OCI-LY3 (cell line): ENCODE results near the gene NRXN3.

Experiments
- EZH2phosphoT487 ChIP-seq: fragments of 200-600 bp; shearing (Covaris generic); IDR thresholded peaks from 2 replicates; pipeline ENCODE4 v1.6.1; 2018; ENCODE audit warnings: antibody characterized with exemption, mixed run types, low read depth
- TF ChIP-seq, protein P1 (sequence below): fragments of 200-600, 300-600 bp; sonication (generic); IDR thresholded peaks from 2 replicates; pipeline ENCODE4 v1.5.1; 2014; ENCODE audit warnings: antibody characterized with exemption, low read length, low read depth

DNA sequence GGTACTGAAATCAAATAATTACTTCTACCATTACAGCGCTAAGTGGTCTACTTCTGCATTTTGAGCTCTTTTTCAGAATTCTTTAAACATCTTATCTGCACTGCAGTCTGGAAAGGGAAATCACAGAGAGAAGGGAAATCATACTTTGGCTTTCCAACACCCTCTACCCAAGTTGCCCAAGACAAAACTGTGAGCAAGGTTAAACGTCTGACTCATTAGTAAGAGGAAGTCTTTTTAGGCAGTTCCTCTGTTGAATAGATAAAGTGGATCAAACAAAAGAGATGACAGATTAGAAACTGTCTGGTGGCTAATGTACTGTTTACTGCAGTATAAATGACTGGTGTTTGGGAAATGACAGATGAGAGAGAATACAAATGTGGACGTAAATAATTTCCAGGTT is 858.1 kb downstream of the NRXN3 start:
- TF ChIP-seq, protein P1, sequence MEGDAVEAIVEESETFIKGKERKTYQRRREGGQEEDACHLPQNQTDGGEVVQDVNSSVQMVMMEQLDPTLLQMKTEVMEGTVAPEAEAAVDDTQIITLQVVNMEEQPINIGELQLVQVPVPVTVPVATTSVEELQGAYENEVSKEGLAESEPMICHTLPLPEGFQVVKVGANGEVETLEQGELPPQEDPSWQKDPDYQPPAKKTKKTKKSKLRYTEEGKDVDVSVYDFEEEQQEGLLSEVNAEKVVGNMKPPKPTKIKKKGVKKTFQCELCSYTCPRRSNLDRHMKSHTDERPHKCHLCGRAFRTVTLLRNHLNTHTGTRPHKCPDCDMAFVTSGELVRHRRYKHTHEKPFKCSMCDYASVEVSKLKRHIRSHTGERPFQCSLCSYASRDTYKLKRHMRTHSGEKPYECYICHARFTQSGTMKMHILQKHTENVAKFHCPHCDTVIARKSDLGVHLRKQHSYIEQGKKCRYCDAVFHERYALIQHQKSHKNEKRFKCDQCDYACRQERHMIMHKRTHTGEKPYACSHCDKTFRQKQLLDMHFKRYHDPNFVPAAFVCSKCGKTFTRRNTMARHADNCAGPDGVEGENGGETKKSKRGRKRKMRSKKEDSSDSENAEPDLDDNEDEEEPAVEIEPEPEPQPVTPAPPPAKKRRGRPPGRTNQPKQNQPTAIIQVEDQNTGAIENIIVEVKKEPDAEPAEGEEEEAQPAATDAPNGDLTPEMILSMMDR, result no peak
- TF ChIP-seq EZH2phosphoT487, result no peak
